B cell (primary cell): ENCODE results near the gene SMARCC1.

Experiments used
- CTCF ChIP-seq: fragments of 200-600 bp; IDR thresholded peaks from one replicate; pipeline ENCODE4 v1.8.0; 2022; ENCODE audit warnings: antibody characterized with exemption, mild to moderate bottlenecking
- EZH2 ChIP-seq: IDR thresholded peaks from 2 replicates; pipeline ENCODE4 v1.6.1; 2012; ENCODE audit warnings: borderline replicate concordance, low read depth, mild to moderate bottlenecking, moderate library complexity, low read length; ENCODE audit not compliant: insufficient read depth, poor library complexity, severe bottlenecking

GRCh38 chr3:47678446-47679338 lies 103.0 kb downstream of the SMARCC1 start:
- TF ChIP-seq CTCF (no peak), EZH2 (no peak)
